HCT116 (cell line): ENCODE measurements around the gene MAGEC3. TPM values are rescaled to one million over a fixed set of nuclear protein-coding genes. Genes with fewer than 3 reads are reported as not detected.

ENCODE experiments used
- ATAC-seq: fragments of 200-7000 bp; cut with Tn5 transposase; 2 replicates; pipeline ENCODE4 v1.9.1; 2020; ENCODE audit warnings: mild to moderate bottlenecking, moderate library complexity
- BruUV-seq: library from RNA; stranded (reverse); fragments of 400-500 nt; replicated peaks from 2 replicates; lab custom pipeline; 2021; lab: Mats Ljungman, UMichigan
- CTCF ChIA-PET: fragments of 300-600 bp; sonication (Branson Sonifier 250); formaldehyde crosslinking; loops from one replicate; lab custom pipeline; 2021; ENCODE audit warnings: antibody characterized with exemption; lab: Charles Lee
- POLR2A ChIA-PET: fragments of 300-600, 350-600 bp; sonication (Branson Sonifier 250); formaldehyde crosslinking; loops from one replicate; lab custom pipeline; 2021; ENCODE audit warnings: antibody characterized with exemption; lab: Charles Lee
- RAD21 ChIA-PET, 2 experiments: fragments of 300-600 bp; sonication (Branson Sonifier 250); formaldehyde crosslinking; loops; one replicate each; lab custom pipeline; 2023; ENCODE audit warnings: low total read pairs in 2 of 2; ENCODE audit not compliant: uncharacterized antibody in 2 of 2, unreplicated experiment in 2 of 2, low non-redundant PET in 1 of 2; lab: Charles Lee
- DNase-seq: peaks from one replicate; pipeline ENCODE4 v3.0.0-alpha.2; 2010; ENCODE audit warnings: low read depth, low spot score
- H2AFZ ChIP-seq: fragments of 200-600 bp; shearing (Covaris generic), sonication (generic); 2 replicates; pipeline ENCODE4 v1.6.1; 2017; ENCODE audit warnings: low read depth, mixed run types, mixed read lengths, antibody characterized with exemption, low read length; ENCODE audit not compliant: poor library complexity, severe bottlenecking
- H3K27ac ChIP-seq: 2 replicates; pipeline ENCODE4 v1.5.1; 2012; ENCODE audit warnings: low read depth, low read length
- H3K27me3 ChIP-seq: fragments of 200-600 bp; sonication (generic); 2 replicates; pipeline ENCODE4 v1.6.1; 2016; ENCODE audit warnings: mixed run types, low read length, mixed read lengths; ENCODE audit not compliant: insufficient read depth
- H3K36me3 ChIP-seq, 2 experiments: fragments of 200-500 bp in 1 of 2; fragments of 200-600 bp in 1 of 2; sonication (Bioruptor generic) in 1 of 2; sonication (generic) in 1 of 2; 2 replicates each; pipeline versions ENCODE4 v1.5.1 to v1.6.1; 2014 to 2016; ENCODE audit warnings: low read length in 2 of 2, inconsistent platforms in 1 of 2, mixed read lengths in 1 of 2, mixed run types in 1 of 2; ENCODE audit not compliant: insufficient read depth in 2 of 2, control insufficient read depth in 1 of 2
- H3K4me1 ChIP-seq, 2 experiments: fragments of 200-600 bp in 1 of 2; sonication (generic) in 1 of 2; 2 replicates each; pipeline versions ENCODE4 v1.5.1 to v1.6.1; 2012 to 2017; ENCODE audit warnings: low read length in 2 of 2, inconsistent platforms in 1 of 2, mild to moderate bottlenecking in 1 of 2, mixed read lengths in 1 of 2, mixed run types in 1 of 2, moderate library complexity in 1 of 2; ENCODE audit not compliant: insufficient read depth in 2 of 2, control insufficient read depth in 1 of 2
- H3K4me2 ChIP-seq: fragments of 200-600 bp; sonication (generic); 2 replicates; pipeline ENCODE4 v1.6.1; 2017; ENCODE audit warnings: mixed run types, low read length, mixed read lengths
- H3K4me3 ChIP-seq, 2 experiments: fragments of 200-600 bp in 1 of 2; sonication (generic) in 1 of 2; replicated peaks in 1 of 2; 2 replicates each; pipeline ENCODE4 v1.5.1; 2011 to 2016; ENCODE audit warnings: low read length in 2 of 2, control low read depth in 1 of 2, low read depth in 1 of 2, mild to moderate bottlenecking in 1 of 2, mixed read lengths in 1 of 2, mixed run types in 1 of 2
- H3K79me2 ChIP-seq: fragments of 200-600 bp; sonication (generic); 2 replicates; pipeline ENCODE4 v1.6.1; 2017; ENCODE audit warnings: mild to moderate bottlenecking, mixed run types, low read length, moderate library complexity, mixed read lengths; ENCODE audit not compliant: insufficient read depth
- H3K9ac ChIP-seq: fragments of 200-600 bp; sonication (generic); 2 replicates; pipeline ENCODE4 v1.6.1; 2016; ENCODE audit warnings: low read length, mixed read lengths
- H3K9me2 ChIP-seq: fragments of 200-600 bp; sonication (generic), shearing (Covaris generic); 2 replicates; pipeline ENCODE4 v1.6.1; 2017; ENCODE audit warnings: mixed run types, mild to moderate bottlenecking, moderate library complexity; ENCODE audit not compliant: insufficient read depth
- H3K9me3 ChIP-seq, 2 experiments: fragments of 200-500 bp in 1 of 2; fragments of 200-600 bp in 1 of 2; sonication (Bioruptor generic) in 1 of 2; sonication (generic) in 1 of 2; 2 replicates each; pipeline ENCODE4 v1.6.1; 2014 to 2017; ENCODE audit warnings: low read length in 2 of 2, mixed read lengths in 2 of 2, inconsistent platforms in 1 of 2, low read depth in 1 of 2, mild to moderate bottlenecking in 1 of 2, mixed run types in 1 of 2, moderate library complexity in 1 of 2; ENCODE audit not compliant: control insufficient read depth in 1 of 2, insufficient read depth in 1 of 2
- H4K20me1 ChIP-seq: fragments of 200-600 bp; sonication (generic), shearing (Covaris generic); 2 replicates; pipeline ENCODE4 v1.6.1; 2017; ENCODE audit warnings: mixed run types, mild to moderate bottlenecking, moderate library complexity; ENCODE audit not compliant: insufficient read depth
- CBX3 ChIP-seq: IDR thresholded peaks from 2 replicates; pipeline ENCODE4 v1.6.1; 2012; ENCODE audit warnings: low read depth
- CEBPB ChIP-seq: IDR thresholded peaks from 2 replicates; pipeline ENCODE4 v1.6.1; 2012; ENCODE audit warnings: low read depth
- CTCF ChIP-seq, 3 experiments: fragments of 200-600 bp in 1 of 3; sonication (generic) in 1 of 3; IDR thresholded peaks in 2 of 3; conservative IDR thresholded peaks in 1 of 3; 2 replicates each; pipeline ENCODE4 v1.5.1; 2012 to 2017; ENCODE audit warnings: low read depth in 2 of 3, low read length in 2 of 3, antibody characterized with exemption in 1 of 3, borderline replicate concordance in 1 of 3, control low read depth in 1 of 3, mild to moderate bottlenecking in 1 of 3, mixed read lengths in 1 of 3, mixed run types in 1 of 3, moderate library complexity in 1 of 3; ENCODE audit not compliant: insufficient read depth in 1 of 3
- ELF1 ChIP-seq: IDR thresholded peaks from 2 replicates; pipeline ENCODE4 v1.6.1; 2012; ENCODE audit warnings: low read depth, borderline replicate concordance
- EZH2 ChIP-seq: fragments of 200-600 bp; sonication (generic); IDR thresholded peaks from 2 replicates; pipeline ENCODE4 v1.6.1; 2017; ENCODE audit warnings: antibody characterized with exemption, mixed run types
- EZH2phosphoT487 ChIP-seq: fragments of 200-600 bp; IDR thresholded peaks from 2 replicates; pipeline ENCODE4 v1.6.1; 2018; ENCODE audit warnings: antibody characterized with exemption, borderline replicate concordance
- FOSL1 ChIP-seq: IDR thresholded peaks from 2 replicates; pipeline ENCODE4 v1.6.1; 2012; ENCODE audit warnings: low read depth
- JUND ChIP-seq: IDR thresholded peaks from 2 replicates; pipeline ENCODE4 v1.6.1; 2012
- MAX ChIP-seq: IDR thresholded peaks from 2 replicates; pipeline ENCODE4 v1.6.1; 2012
- POLR2AphosphoS5 ChIP-seq: IDR thresholded peaks from 2 replicates; pipeline ENCODE4 v1.6.1; 2011; ENCODE audit warnings: mild to moderate bottlenecking, low read depth, low read length, moderate library complexity
- REST ChIP-seq: IDR thresholded peaks from 2 replicates; pipeline ENCODE4 v1.6.1; 2012; ENCODE audit warnings: low read depth
- SIN3A ChIP-seq: IDR thresholded peaks from 2 replicates; pipeline ENCODE4 v1.6.1; 2012; ENCODE audit warnings: low read depth
- SP1 ChIP-seq: IDR thresholded peaks from 2 replicates; pipeline ENCODE4 v1.6.1; 2012; ENCODE audit warnings: low read depth
- TCF7L2 ChIP-seq: IDR thresholded peaks from 2 replicates; pipeline ENCODE4 v1.7.0; 2011; ENCODE audit warnings: borderline replicate concordance, inconsistent platforms; ENCODE audit not compliant: insufficient read depth, insufficient read length; ENCODE audit errors: extremely low read depth
- YY1 ChIP-seq: IDR thresholded peaks from 2 replicates; pipeline ENCODE4 v1.6.1; 2011; ENCODE audit warnings: low read length, low read depth, moderate library complexity, mild to moderate bottlenecking; ENCODE audit not compliant: insufficient replicate concordance; ENCODE audit errors: extremely low read depth
- ZBTB33 ChIP-seq: IDR thresholded peaks from 2 replicates; pipeline ENCODE4 v1.6.1; 2011; ENCODE audit warnings: mild to moderate bottlenecking, low read length, moderate library complexity; ENCODE audit not compliant: insufficient replicate concordance; ENCODE audit errors: extremely low read depth
- intact Hi-C: fragments of 100-400 bp; cut with micrococcal nuclease; formaldehyde crosslinking; loops from 2 replicates; pipeline ENCODE4 v1.10.0; 2022
- total RNA-seq: library from RNA; stranded (reverse); gene quantifications from one replicate; pipeline ENCODE4 v1.2.1, GENCODE V29; 2021; ENCODE audit not compliant: unreplicated experiment

MAGEC3 gene
- total RNA-seq, 1 experiment from 2014 or later: not detected

- Histone ChIP-seq H3K9me2 (no peaks in the 10 kb centered on the region), H3K9ac (no peak overlapping the region), H3K79me2 (no peaks in the 10 kb centered on the region), H2AFZ (no peak overlapping the region), H4K20me1 (no peaks in the 10 kb centered on the region), H3K4me3 (no peak overlapping the region), H3K27ac (no peak overlapping the region), H3K4me2 (no peak overlapping the region), H3K4me1 (no peaks in the 10 kb centered on the region), H3K27me3 (no peaks in the 10 kb centered on the region), H3K9me3 (no peaks in the 10 kb centered on the region), H3K36me3 (no peaks in the 10 kb centered on the region)
- RAD21 ChIA-PET: no interaction called here
- CTCF ChIA-PET: no interaction called here
- no peak for TF ChIP-seq CBX3
- TF ChIP-seq REST: no peak
- TF ChIP-seq EZH2: no peak
- TF ChIP-seq MAX: no peak
- TF ChIP-seq FOSL1: no peak
- TF ChIP-seq ZBTB33: no peak
- TF ChIP-seq YY1: no peak
- no peak for TF ChIP-seq TCF7L2
- TF ChIP-seq EZH2phosphoT487: no peak
- no peak for TF ChIP-seq CTCF (IDR thresholded peaks at IDR 0.05 in 2 of 3, conservative IDR thresholded peaks at IDR 0.05 in 1 of 3; ENCODE audit: borderline replicate concordance in 1 of 3, insufficient read depth in 1 of 3, low read depth in 2 of 3, low read length in 2 of 3)
- TF ChIP-seq ELF1: no peak
- no peak for TF ChIP-seq SP1
- no peak for TF ChIP-seq SIN3A
- no peak for TF ChIP-seq POLR2AphosphoS5
- TF ChIP-seq JUND: no peak
- TF ChIP-seq CEBPB: no peak
- DNase-seq (no peak), ATAC-seq (no peak)
- POLR2A ChIA-PET: no interaction called here
- intact Hi-C loops: no loop called here
- no TSS peak for BruUV-seq
Measured at GRCh38 chrX:141928432-141928831, 90.3 kb downstream of the MAGEC3 start.
